Stomach (tissue), 9 donors: Measurements from ENCODE around the gene RASD2. TPM values are rescaled to one million over a fixed set of nuclear protein-coding genes. Genes with fewer than 3 reads are reported as not detected.

ENCODE experiments used
- DNase-seq, 2 donors: peaks; one replicate each; pipeline versions ENCODE4 v3.0.0 to v3.0.0-alpha.2; 2013 to 2019
- H3K27ac ChIP-seq, 5 donors: fragments of 200-600 bp in 4 of 5; sonication (generic) in 4 of 5; one replicate each; pipeline ENCODE4 v1.5.1; 2013 to 2019; ENCODE audit warnings: mild to moderate bottlenecking in 1 of 5, moderate library complexity in 1 of 5
- H3K27me3 ChIP-seq, 3 donors: fragments of 200-600 bp; sonication (generic); one replicate each; pipeline ENCODE4 v1.5.1; 2017 to 2019; ENCODE audit warnings: mixed run types in 1 of 3
- H3K36me3 ChIP-seq, 4 donors: fragments of 200-600 bp; sonication (generic); 1 replicate in 3 of 4; 2 replicates in 1 of 4; pipeline ENCODE4 v1.5.1; 2016 to 2019
- H3K4me1 ChIP-seq, 4 donors: fragments of 200-600 bp; sonication (generic); one replicate each; pipeline ENCODE4 v1.5.1; 2016 to 2019
- H3K4me3 ChIP-seq, 4 donors: fragments of 200-600 bp; sonication (generic) in 3 of 4; one replicate each; pipeline ENCODE4 v1.5.1; 2016 to 2019; ENCODE audit warnings: mild to moderate bottlenecking in 1 of 4
- H3K9me3 ChIP-seq, 4 donors: fragments of 200-600 bp; sonication (generic); one replicate each; pipeline ENCODE4 v1.5.1; 2016 to 2019
- CTCF ChIP-seq, 7 experiments: fragments of 450-650 bp in 4 of 7; fragments of 200-600 bp in 3 of 7; sonication (generic) in 3 of 7; IDR thresholded peaks; one replicate each; pipeline ENCODE4 v1.5.1; 2016 to 2019; ENCODE audit warnings: antibody characterized with exemption in 7 of 7, control low read depth in 2 of 7, mild to moderate bottlenecking in 1 of 7
- EP300 ChIP-seq: sonication (generic); formaldehyde crosslinking; IDR thresholded peaks from one replicate; pipeline ENCODE4 v1.6.1; 2017; ENCODE audit warnings: antibody characterized with exemption
- POLR2A ChIP-seq, 4 donors: fragments of 450-650 bp; IDR thresholded peaks; one replicate each; pipeline ENCODE4 v1.6.1; 2016; ENCODE audit warnings: antibody characterized with exemption in 4 of 4, control low read depth in 2 of 4, mild to moderate bottlenecking in 1 of 4, moderate library complexity in 1 of 4
- POLR2AphosphoS5 ChIP-seq, 3 donors: sonication (generic); formaldehyde crosslinking; IDR thresholded peaks; one replicate each; pipeline ENCODE4 v1.6.1; 2016; ENCODE audit warnings: antibody characterized with exemption in 3 of 3
- WGBS, 5 donors: extraction: QIAGEN DNeasy Blood & Tissue Kit in 3 of 5; methylation state at CpG; one replicate each; pipeline versions ENCODE4 v1.1.5 to v1.1.7; 2013 to 2018; 5-methylcytosine and 5-hydroxymethylcytosine counted together
- intact Hi-C: fragments of 100-400 bp; cut with DNase I; formaldehyde crosslinking; loops from one replicate; pipeline ENCODE4 v1.15.1; 2023; ENCODE audit warnings: low total_unique reads
- polyA plus RNA-seq, 3 donors: library from polyadenylated mRNA; stranded (reverse); fragments of 200-250 nt; gene quantifications; one replicate each; pipeline ENCODE4 v1.2.3, GENCODE V29; 2013
- total RNA-seq, 5 donors: library from RNA; depleted of rRNA; stranded (reverse); fragments of >200 nt; gene quantifications; one replicate each; pipeline versions ENCODE4 v1.1.0 to v1.2.3, GENCODE V29; 2014 to 2016
- donor health status: healthy with polysubstance abuse.
- donor health status: Bipolar disorder and iron deficiency.
- donor health status: healthy.

Gene RASD2
- total and polyA plus RNA-seq, 8 donors: 0.43 to 3.6 (median 0.72) TPM

- 44 to 55% (median 49%) methylated on average over 8 of the region's 8 CpGs for WGBS, 5 donors
- DNase-seq: peak; percentile 64 to 85
- Histone ChIP-seq H3K9me3 (no peaks in the 10 kb centered on the region), H3K4me3 (no peak overlapping the region), H3K36me3 (no peaks in the 10 kb centered on the region), H3K27ac (no peak overlapping the region), H3K4me1 (peaks cover 0 to 9% (median 4%) of the 10 kb centered on the region in 4 donors), H3K27me3 (peaks cover 0 to 38% (median 0%) of the 10 kb centered on the region in 3 donors)
- intact Hi-C loops: no loop called here
- no peak for TF ChIP-seq CTCF (IDR thresholded peaks at IDR 0.05)
- TF ChIP-seq POLR2AphosphoS5 (IDR thresholded peaks at IDR 0.05): peak in 1 of 3 donors; percentile 19
- no peak for TF ChIP-seq EP300
- no peak for TF ChIP-seq POLR2A (IDR thresholded peaks at IDR 0.05)
These were observed 22.7 kb upstream of the RASD2 start for GRCh38 chr22:35517769-35518530.

DNA sequence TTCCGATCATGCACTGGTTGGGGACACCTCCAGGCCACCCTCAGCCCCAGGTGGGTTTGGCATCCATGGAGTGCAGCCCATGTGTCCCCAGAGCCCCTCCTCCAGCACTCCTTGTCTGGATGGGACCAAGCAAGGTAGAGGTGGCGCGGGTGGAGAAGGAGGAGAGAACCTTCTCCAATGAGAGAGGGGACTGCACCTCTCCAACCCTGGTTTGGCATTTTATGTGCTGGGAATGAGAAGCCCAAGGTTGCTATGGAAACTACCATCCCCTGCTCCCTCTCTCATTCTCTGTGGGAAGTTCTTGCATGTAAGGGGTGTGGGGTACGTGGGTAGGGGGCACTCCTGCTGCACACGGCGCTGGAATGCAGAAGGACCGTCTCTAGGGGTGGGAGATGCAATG, 21.8 kb upstream of the RASD2 start:
- TF ChIP-seq EP300 (no peak), POLR2A (IDR thresholded peaks at IDR 0.05) (no peak)
- WGBS, 5 donors: 83 to 91% (median 88%) methylated on average over 7 of the region's 7 CpGs
- H3K4me1 ChIP-seq: peaks cover 0 to 17% (median 9%) of the 10 kb centered on the region in 4 donors
- no peaks in the 10 kb centered on the region for H3K9me3 ChIP-seq
- no peak overlapping the region for H3K27ac ChIP-seq
- peaks cover 0 to 38% (median 0%) of the 10 kb centered on the region in 3 donors for H3K27me3 ChIP-seq
- H3K4me3 ChIP-seq: no peak overlapping the region
- H3K36me3 ChIP-seq: no peaks in the 10 kb centered on the region
- no peak for DNase-seq
- intact Hi-C loops: no loop called here

GRCh38 chr22:35519306-35520000, 21.2 kb upstream of the RASD2 start:
- Histone ChIP-seq H3K4me3 (no peak overlapping the region), H3K27me3 (peaks cover 0 to 38% (median 0%) of the 10 kb centered on the region in 3 donors), H3K36me3 (no peaks in the 10 kb centered on the region), H3K4me1 (peaks cover 0 to 18% (median 9%) of the 10 kb centered on the region in 4 donors), H3K9me3 (no peaks in the 10 kb centered on the region), H3K27ac (no peak overlapping the region)
- 79 to 92% (median 88%) methylated on average over 7 to 9 of the region's 9 CpGs for WGBS, 5 donors
- TF ChIP-seq POLR2AphosphoS5 (IDR thresholded peaks at IDR 0.05) (no peak), POLR2A (IDR thresholded peaks at IDR 0.05) (no peak), EP300 (no peak)
- DNase-seq: no peak
- intact Hi-C loops: no loop called here

- peaks cover 0 to 18% (median 14%) of the 10 kb centered on the region in 4 donors for H3K4me1 ChIP-seq
- H3K4me3 ChIP-seq: no peak overlapping the region
- peaks cover 0 to 30% (median 0%) of the 10 kb centered on the region in 3 donors for H3K27me3 ChIP-seq
- H3K36me3 ChIP-seq: no peaks in the 10 kb centered on the region
- H3K27ac ChIP-seq: no peak overlapping the region
- TF ChIP-seq POLR2AphosphoS5 (IDR thresholded peaks at IDR 0.05): no peak
- TF ChIP-seq POLR2A (IDR thresholded peaks at IDR 0.05): no peak
- TF ChIP-seq CTCF (IDR thresholded peaks at IDR 0.05): no peak
- WGBS, 5 donors: 55 to 66% (median 65%) methylated on average over 14 to 16 of the region's 16 CpGs
- H3K9me3 ChIP-seq: no peaks in the 10 kb centered on the region
- no peak for DNase-seq
- intact Hi-C loops: no loop called here
These were observed 19.0 kb upstream of the RASD2 start for GRCh38 chr22:35521358-35522224.
